Spinal cord (tissue), 10 donors: ENCODE data around the gene TLK2. TPM values are rescaled to one million over a fixed set of nuclear protein-coding genes. Genes with fewer than 3 reads are reported as not detected.
A peak's percentile ranks its signal among the peaks of the same experiment; 100 is the strongest.

Experiments
- DNase-seq, 6 donors: peaks; one replicate each; pipeline versions ENCODE4 v3.0.0 to v3.0.0-alpha.2; 2013 to 2015; ENCODE audit warnings: low spot score in 6 of 6, low read depth in 4 of 6
- H3K27ac ChIP-seq: one replicate; pipeline ENCODE4 v1.5.1; 2013; ENCODE audit warnings: low read depth, low read length, control low read depth
- H3K27me3 ChIP-seq: one replicate; pipeline ENCODE4 v1.6.1; 2013; ENCODE audit warnings: low read length; ENCODE audit not compliant: control insufficient read depth, insufficient read depth
- H3K36me3 ChIP-seq: one replicate; pipeline ENCODE4 v1.6.1; 2013; ENCODE audit warnings: low read length; ENCODE audit not compliant: control insufficient read depth, insufficient read depth
- H3K4me1 ChIP-seq: one replicate; pipeline ENCODE4 v1.6.1; 2013; ENCODE audit warnings: low read length; ENCODE audit not compliant: control insufficient read depth, insufficient read depth
- H3K4me3 ChIP-seq: one replicate; pipeline ENCODE4 v1.5.1; 2013; ENCODE audit warnings: low read depth, low read length, control low read depth
- H3K9me3 ChIP-seq: one replicate; pipeline ENCODE4 v1.6.1; 2013; ENCODE audit warnings: low read length; ENCODE audit not compliant: control insufficient read depth, insufficient read depth
- WGBS: methylation state at CpG from one replicate; pipeline ENCODE4 v1.1.5; 2013; ENCODE audit warnings: missing lambda C conversion rate; ENCODE audit not compliant: insufficient coverage; 5-methylcytosine and 5-hydroxymethylcytosine counted together
- polyA plus RNA-seq, 2 donors: library from polyadenylated mRNA; unstranded; fragments of 120-200 nt; gene quantifications; one replicate each; pipeline ENCODE4 v1.2.1, GENCODE V29; 2013; ENCODE audit not compliant: insufficient read length in 2 of 2
- total RNA-seq, 2 donors: library from RNA; depleted of rRNA in 1 of 2; stranded (reverse); fragments of 120-200 nt in 1 of 2; fragments of >200 nt in 1 of 2; gene quantifications; one replicate each; pipeline versions ENCODE4 v1.2.3 to v1.2.4, GENCODE V29; 2013 to 2014
- donor health status: healthy.

Gene TLK2
- total and polyA plus RNA-seq, 4 donors = 53.4 to 65.5 (median 54.9) TPM

- Histone ChIP-seq H3K4me1 (peaks cover 52% of the 10 kb centered on the region), H3K36me3 (peaks cover 12% of the 10 kb centered on the region), H3K4me3 (peak overlapping the region; percentile 61), H3K27ac (peak overlapping the region; percentile 86), H3K9me3 (no peaks in the 10 kb centered on the region), H3K27me3 (peaks cover 10% of the 10 kb centered on the region)
- no peak for DNase-seq
- 81% methylated on average over 11 of the region's 19 CpGs for WGBS
Observed at GRCh38 chr17:62629556-62630364, 151.1 kb downstream of the TLK2 start.

- H3K27ac ChIP-seq = no peak overlapping the region
- peaks cover 52% of the 10 kb centered on the region for H3K4me1 ChIP-seq
- no peaks in the 10 kb centered on the region for H3K9me3 ChIP-seq
- 91% methylated on average over 12 of the region's 12 CpGs for WGBS
- H3K4me3 ChIP-seq = no peak overlapping the region
- peaks cover 10% of the 10 kb centered on the region for H3K27me3 ChIP-seq
- peaks cover 12% of the 10 kb centered on the region for H3K36me3 ChIP-seq
- no peak for DNase-seq
Observed at GRCh38 chr17:62630365-62631085, 151.9 kb downstream of the TLK2 start.

GRCh38 chr17:62631086-62631935 lies 152.7 kb downstream of the TLK2 start:
- DNase-seq = no peak
- H3K4me3 ChIP-seq = no peak overlapping the region
- WGBS = 92% methylated on average over 18 of the region's 23 CpGs
- H3K9me3 ChIP-seq = no peaks in the 10 kb centered on the region
- no peak overlapping the region for H3K27ac ChIP-seq
- H3K4me1 ChIP-seq = peaks cover 48% of the 10 kb centered on the region
- peaks cover 10% of the 10 kb centered on the region for H3K27me3 ChIP-seq
- peaks cover 14% of the 10 kb centered on the region for H3K36me3 ChIP-seq

GRCh38 chr17:62631936-62632924 lies 153.6 kb downstream of the TLK2 start:
- Histone ChIP-seq H3K4me1 (peaks cover 40% of the 10 kb centered on the region), H3K4me3 (no peak overlapping the region), H3K27me3 (peaks cover 3% of the 10 kb centered on the region), H3K36me3 (peaks cover 14% of the 10 kb centered on the region), H3K27ac (no peak overlapping the region), H3K9me3 (no peaks in the 10 kb centered on the region)
- WGBS = 67% methylated on average over 24 of the region's 27 CpGs
- DNase-seq = no peak

GRCh38 chr17:62637809-62638208 lies 159.2 kb downstream of the TLK2 start:
- WGBS = 67% methylated on average over 1 of the region's 9 CpGs
- no peaks in the 10 kb centered on the region for H3K4me1 ChIP-seq
- no peak for DNase-seq
- no peak overlapping the region for H3K4me3 ChIP-seq
- peaks cover 2% of the 10 kb centered on the region for H3K36me3 ChIP-seq
- no peaks in the 10 kb centered on the region for H3K9me3 ChIP-seq
- no peaks in the 10 kb centered on the region for H3K27me3 ChIP-seq
- H3K27ac ChIP-seq = no peak overlapping the region

GRCh38 chr17:62641153-62641552 lies 162.5 kb downstream of the TLK2 start:
- H3K27me3 ChIP-seq = no peaks in the 10 kb centered on the region
- H3K4me3 ChIP-seq = no peak overlapping the region
- DNase-seq = no peak
- 85% methylated on average over 4 of the region's 10 CpGs for WGBS
- H3K9me3 ChIP-seq = no peaks in the 10 kb centered on the region
- peaks cover 1% of the 10 kb centered on the region for H3K36me3 ChIP-seq
- H3K4me1 ChIP-seq = no peaks in the 10 kb centered on the region
- H3K27ac ChIP-seq = no peak overlapping the region

- no peaks in the 10 kb centered on the region for H3K27me3 ChIP-seq
- H3K4me3 ChIP-seq = no peak overlapping the region
- H3K9me3 ChIP-seq = no peaks in the 10 kb centered on the region
- H3K36me3 ChIP-seq = no peaks in the 10 kb centered on the region
- no peaks in the 10 kb centered on the region for H3K4me1 ChIP-seq
- no peak for DNase-seq
- WGBS = no CpG with 5 or more reads among the region's 6 CpGs
- H3K27ac ChIP-seq = no peak overlapping the region
Observed at GRCh38 chr17:62641951-62642350, 163.3 kb downstream of the TLK2 start.

- Histone ChIP-seq H3K36me3 (peaks cover 2% of the 10 kb centered on the region), H3K27me3 (no peaks in the 10 kb centered on the region), H3K27ac (no peak overlapping the region), H3K4me1 (no peaks in the 10 kb centered on the region), H3K9me3 (no peaks in the 10 kb centered on the region), H3K4me3 (no peak overlapping the region)
- no peak for DNase-seq
- no CpG with 5 or more reads among the region's 6 CpGs for WGBS
Observed at GRCh38 chr17:62643496-62643895, 164.9 kb downstream of the TLK2 start.
